GM21717 (cell line): Measurements from ENCODE around the gene CDKN3.

Source experiments
- ATAC-seq: cut with Tn5 transposase; IDR thresholded peaks from one replicate; pipeline ENCODE4 v1.9.1; 2021; ENCODE audit warnings: mild to moderate bottlenecking, moderate library complexity; ENCODE audit not compliant: unreplicated experiment

The CDKN3 gene

GRCh38 chr14:54396493-54397335 lies at the start of gene CDKN3:
TSS of gene CDKN3 (plus strand) at chr14:54397007. CDS start at chr14:54397069, 62 bp downstream.
- peak; percentile 98 for ATAC-seq

- ATAC-seq: no peak
These were observed 49.8 kb upstream of the CDKN3 start for GRCh38 chr14:54347044-54347443.

DNA sequence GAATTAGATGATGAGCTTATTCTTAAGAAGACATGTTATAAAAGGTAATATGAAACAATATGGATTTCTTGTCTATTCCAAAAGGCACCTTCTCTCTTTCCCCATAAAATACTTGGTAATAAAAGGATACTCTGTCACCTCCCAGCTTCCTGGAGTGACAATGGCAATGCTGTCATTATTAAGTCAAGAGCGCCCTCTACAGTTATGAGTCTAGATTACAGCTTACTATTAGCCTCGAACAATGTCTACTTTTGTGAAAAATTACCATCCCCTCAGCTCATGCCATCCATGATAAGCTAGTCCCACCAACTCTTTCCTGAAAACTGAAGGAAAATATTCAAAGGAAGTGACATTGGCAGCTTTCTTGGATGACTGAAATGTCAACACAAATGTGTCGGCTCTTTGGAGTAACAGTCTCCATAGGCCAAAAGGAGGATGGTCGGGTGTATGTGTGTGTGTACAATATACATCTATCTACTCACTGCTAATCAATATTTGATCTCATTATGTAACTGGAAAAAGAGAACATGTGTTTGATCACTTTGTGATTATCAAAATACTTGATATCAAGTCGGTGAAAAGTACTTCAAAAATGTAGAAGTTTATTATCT lies 48.7 kb upstream of the CDKN3 start:
- no peak for ATAC-seq

DNA sequence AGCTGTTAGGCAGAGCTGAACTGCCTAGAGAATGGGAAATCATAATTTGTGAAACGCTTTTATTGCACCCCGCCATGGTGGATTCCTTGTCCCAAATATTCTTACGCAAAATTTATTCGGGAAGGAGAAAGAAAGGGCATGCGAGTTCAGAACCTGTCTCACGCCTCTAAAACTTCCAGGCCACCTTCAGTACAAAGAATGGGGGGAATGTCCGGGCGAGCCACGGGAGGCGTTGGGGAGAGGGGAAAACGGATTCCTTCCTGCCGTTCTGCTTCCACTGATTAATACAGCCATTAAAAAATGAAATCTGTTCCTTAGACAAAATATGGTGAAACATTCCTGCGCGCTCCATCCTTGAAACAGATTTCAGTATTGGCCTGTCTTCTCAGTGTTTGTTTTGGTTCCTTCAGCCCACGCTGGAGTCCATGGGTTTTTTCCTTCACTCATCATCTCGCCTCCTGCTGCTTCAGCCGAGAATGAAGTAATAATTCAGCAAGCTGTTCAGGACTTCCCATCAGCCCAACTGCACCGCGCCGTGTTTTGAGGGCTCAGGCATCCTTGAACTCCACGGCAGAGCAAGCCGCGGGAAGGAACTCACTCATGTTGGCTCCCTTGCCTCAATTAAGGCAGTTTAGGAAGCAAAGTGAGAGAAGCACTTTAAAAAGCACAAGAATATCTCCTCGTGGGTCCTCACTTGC lies 47.7 kb upstream of the CDKN3 start:
- ATAC-seq: no peak

DNA sequence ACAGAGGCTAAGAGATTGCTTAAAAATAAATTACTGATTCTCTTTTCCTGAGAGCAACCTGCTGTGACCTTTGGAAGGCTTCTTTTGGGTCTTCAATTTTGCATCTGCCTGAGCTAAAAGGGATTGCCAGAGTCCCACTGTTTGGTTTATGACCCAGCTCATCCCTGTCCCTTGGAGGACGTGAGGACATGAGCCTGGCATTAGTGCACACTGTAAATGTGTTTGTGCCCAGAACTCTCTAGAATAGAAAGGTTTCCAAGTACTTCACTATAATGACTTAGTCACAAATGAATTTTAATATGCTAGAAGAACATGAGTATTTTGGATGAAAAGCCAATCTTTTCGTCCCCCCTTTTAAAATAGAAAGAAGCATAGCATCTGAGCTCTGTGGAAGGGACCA lies 47.1 kb upstream of the CDKN3 start:
- no peak for ATAC-seq

DNA sequence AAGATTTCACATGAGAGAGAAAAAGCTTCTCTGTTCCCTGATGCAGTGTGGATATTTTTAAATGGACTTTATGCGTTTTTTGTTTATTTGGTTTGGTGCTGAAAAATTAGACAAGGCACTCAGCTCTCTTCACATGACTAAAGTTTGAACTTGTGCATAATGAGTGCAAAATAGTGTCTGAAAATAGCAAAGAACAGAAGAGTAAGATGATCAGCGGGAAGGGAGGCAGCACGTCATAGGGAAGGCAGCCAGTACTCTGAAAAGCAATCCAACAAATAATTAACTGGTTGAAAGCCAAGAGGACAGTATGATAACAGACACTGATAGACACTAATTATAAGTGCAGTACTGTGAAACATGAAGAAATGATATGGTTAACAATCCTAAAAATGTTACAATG lies 46.6 kb upstream of the CDKN3 start:
- no peak for ATAC-seq

DNA sequence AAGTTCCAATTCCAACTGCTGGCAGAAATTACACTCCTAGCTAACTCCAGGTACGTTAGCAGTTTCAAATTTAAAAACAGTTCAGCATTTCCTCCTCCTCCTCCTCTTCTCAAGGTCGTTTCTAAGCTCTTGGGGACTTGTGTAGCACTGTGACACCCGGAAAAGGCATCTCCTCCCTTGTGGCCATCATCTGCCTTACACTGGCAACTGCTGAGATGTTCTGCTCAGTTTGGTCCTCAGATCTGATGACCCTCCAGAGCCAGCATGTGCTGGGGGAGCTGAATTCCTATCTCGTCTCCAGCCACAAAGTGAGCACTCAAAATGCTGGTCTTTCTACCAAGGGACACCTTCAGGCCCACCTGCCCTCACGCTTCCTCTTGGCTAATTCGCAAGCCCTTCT lies 43.5 kb upstream of the CDKN3 start:
- no peak for ATAC-seq

- ATAC-seq: no peak
These were observed 43.1 kb upstream of the CDKN3 start for GRCh38 chr14:54353694-54354093.

GRCh38 chr14:54354096-54354495 lies 42.7 kb upstream of the CDKN3 start:
- ATAC-seq: no peak

DNA sequence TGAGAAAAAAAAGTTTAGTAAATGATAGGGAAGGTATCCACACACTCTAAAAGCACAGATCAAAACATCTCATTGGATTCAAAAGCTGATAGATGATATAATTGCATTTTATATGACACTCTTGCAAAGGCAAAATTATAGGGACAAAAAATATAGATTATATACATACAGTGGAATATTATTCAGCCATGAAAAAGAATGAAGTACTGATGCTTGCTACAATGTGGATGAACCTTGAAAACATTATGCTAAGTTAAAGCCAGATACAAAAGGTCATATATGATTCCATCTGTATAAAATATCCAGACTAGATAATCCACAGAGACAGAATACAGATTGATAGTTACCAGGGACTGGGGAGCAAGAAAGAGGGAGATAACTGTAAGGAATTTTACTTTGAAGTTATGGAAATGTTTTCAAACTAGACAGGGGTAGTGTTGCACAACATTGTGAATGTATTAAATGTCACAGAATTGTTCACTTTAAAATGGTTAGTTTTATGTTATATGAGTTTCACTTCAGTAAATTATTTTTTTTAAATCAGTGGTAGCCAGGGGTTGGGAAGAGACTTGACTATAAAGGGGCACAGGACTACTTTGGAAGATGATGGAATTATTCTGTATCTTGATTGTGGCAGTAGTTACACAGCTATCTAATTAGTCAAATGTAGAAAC lies 41.7 kb upstream of the CDKN3 start:
- no peak for ATAC-seq

GRCh38 chr14:54355698-54356097 lies 41.1 kb upstream of the CDKN3 start:
- ATAC-seq: no peak

DNA sequence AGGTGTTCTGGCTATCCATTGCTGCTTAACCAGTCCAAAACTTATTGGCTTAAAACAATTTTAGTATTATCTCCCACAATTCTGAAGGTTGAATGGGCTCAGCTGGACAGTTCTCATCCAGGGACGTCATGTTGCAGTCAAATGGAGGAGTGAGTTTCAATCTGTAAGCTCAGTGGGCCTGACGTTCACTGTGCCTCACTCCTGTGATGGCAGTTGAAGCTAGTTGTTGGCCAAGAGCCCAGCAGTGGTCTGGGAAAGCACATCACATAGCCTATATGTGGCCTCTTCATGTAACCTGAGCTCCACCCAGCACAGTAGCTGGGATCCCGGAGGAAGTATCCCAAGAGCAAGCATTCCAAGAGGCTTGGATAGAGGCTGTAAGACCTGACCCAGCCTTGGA lies 40.6 kb upstream of the CDKN3 start:
- ATAC-seq: no peak

- no peak for ATAC-seq
These were observed 36.1 kb upstream of the CDKN3 start for GRCh38 chr14:54360667-54361066.

GRCh38 chr14:54362089-54362504 lies 34.7 kb upstream of the CDKN3 start:
- no peak for ATAC-seq

DNA sequence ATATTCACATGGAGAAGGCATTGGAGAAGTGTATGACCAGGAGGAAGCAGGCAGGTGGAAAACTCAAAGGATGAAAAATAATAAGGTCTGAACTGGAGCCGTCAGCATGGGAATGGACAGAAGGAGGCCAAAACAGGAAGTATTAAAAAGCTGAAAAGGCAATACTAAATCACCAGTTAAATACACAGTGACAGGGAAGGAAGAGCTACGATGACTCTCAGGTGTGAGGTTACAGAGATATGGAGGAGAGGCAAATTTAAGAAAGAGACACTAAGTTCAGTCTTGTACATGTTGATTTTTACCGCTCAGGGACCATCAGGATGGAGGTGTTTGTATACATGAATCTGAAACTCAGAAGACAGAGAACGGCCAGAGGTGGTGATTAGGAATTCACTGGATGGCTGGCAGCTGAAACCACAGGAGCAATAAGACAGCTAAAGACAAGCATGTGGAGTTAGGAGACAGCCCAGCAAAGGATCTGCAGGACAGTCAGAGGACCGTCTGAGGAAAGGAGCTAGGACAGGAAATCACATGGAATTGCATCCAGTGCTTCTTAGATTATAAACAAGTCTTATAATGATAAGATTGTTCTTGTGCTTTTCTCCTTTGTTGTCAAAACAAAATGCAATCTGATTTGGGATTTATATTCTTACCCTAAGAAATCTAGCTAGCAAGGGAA lies 33.9 kb upstream of the CDKN3 start:
- no peak for ATAC-seq

DNA sequence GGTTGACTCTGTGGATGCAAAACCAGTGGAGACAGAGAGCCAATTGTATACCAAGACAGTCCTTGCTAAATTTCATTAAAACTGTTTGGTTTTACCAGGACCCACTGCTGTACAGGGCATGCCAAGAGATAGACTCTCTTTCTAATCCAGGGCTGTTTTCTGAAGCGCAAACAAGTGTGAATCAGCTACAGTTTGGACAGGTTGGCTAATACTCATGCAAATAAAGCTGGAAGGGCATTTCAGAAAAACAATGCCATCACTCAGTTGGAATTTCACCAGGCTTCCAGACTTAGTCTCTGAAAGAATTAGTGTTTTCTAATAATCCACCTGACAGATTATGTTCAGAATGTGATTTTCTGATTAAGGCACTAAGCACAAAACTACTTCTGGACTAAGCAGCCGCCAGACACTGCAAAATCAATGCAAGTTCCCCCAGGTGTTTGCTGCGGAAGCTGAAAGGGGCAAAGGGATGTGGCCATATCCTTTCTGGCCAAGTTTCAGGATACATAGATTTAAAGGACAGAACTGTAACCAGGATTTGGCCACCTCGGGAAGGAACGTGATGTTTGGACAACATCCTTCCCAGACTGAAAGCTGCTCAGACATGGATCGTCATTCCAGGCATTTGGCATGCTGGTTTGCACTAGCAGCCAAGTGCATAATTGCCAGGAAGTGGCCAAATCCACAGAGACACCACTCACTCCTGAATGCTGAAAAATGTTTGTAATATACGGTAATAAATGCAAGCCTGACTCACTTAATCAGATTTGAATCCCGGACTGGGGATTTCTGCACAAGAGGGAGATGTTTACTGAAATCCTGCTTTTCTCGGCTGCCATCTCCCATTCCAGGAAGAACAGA lies 32.0 kb upstream of the CDKN3 start:
- ATAC-seq: no peak

- no peak for ATAC-seq
These were observed 29.8 kb upstream of the CDKN3 start for GRCh38 chr14:54366736-54367735.

- no peak for ATAC-seq
These were observed 28.5 kb upstream of the CDKN3 start for GRCh38 chr14:54368291-54368690.

GRCh38 chr14:54369343-54369742 lies 27.5 kb upstream of the CDKN3 start:
- no peak for ATAC-seq
